Breast epithelium (tissue), 4 donors: Measurements from ENCODE around the gene CEPT1. TPM values are rescaled to one million over a fixed set of nuclear protein-coding genes. Genes with fewer than 3 reads are reported as not detected.

Experiments
- DNase-seq, 2 donors: peaks; one replicate each; pipeline ENCODE4 v3.0.0-alpha.2; 2019; ENCODE audit warnings: low spot score in 2 of 2
- H3K27ac ChIP-seq, 2 donors: fragments of 200-600 bp; sonication (generic) in 1 of 2; one replicate each; pipeline ENCODE4 v1.5.1; 2016 to 2019; ENCODE audit warnings: mild to moderate bottlenecking in 1 of 2
- H3K27me3 ChIP-seq, 2 donors: fragments of 200-600 bp; sonication (generic) in 1 of 2; one replicate each; pipeline versions ENCODE4 v1.5.1 to v1.6.0; 2017 to 2019; ENCODE audit warnings: control low read depth in 1 of 2, mild to moderate bottlenecking in 1 of 2
- H3K36me3 ChIP-seq: fragments of 200-600 bp; one replicate; pipeline ENCODE4 v1.5.1; 2019
- H3K4me1 ChIP-seq, 2 donors: fragments of 200-600 bp; sonication (generic); one replicate each; pipeline ENCODE4 v1.5.1; 2016 to 2019; ENCODE audit warnings: control low read depth in 1 of 2
- H3K4me3 ChIP-seq, 3 donors: fragments of 200-600 bp; sonication (generic); 1 replicate in 2 of 3; 2 replicates in 1 of 3; pipeline ENCODE4 v1.5.1; 2016 to 2019; ENCODE audit warnings: mild to moderate bottlenecking in 3 of 3, moderate library complexity in 2 of 3
- H3K9me3 ChIP-seq, 2 donors: fragments of 200-600 bp; sonication (generic) in 1 of 2; one replicate each; pipeline ENCODE4 v1.5.1; 2016 to 2019; ENCODE audit warnings: control low read depth in 1 of 2
- CTCF ChIP-seq, 3 donors: fragments of 450-650 bp; IDR thresholded peaks; one replicate each; pipeline ENCODE4 v1.5.1; 2016 to 2017; ENCODE audit warnings: antibody characterized with exemption in 3 of 3, mild to moderate bottlenecking in 3 of 3, moderate library complexity in 3 of 3
- POLR2A ChIP-seq: fragments of 450-650 bp; IDR thresholded peaks from one replicate; pipeline ENCODE4 v1.6.1; 2016; ENCODE audit warnings: antibody characterized with exemption, mild to moderate bottlenecking, moderate library complexity
- POLR2AphosphoS5 ChIP-seq, 3 donors: sonication (generic); formaldehyde crosslinking; IDR thresholded peaks; one replicate each; pipeline ENCODE4 v1.6.1; 2017; ENCODE audit warnings: antibody characterized with exemption in 3 of 3
- intact Hi-C: fragments of 100-400 bp; cut with DNase I; formaldehyde crosslinking; loops from one replicate; pipeline ENCODE4 v1.15.1; 2023; ENCODE audit warnings: low total_unique reads
- total RNA-seq, 3 donors: library from RNA; depleted of rRNA; stranded (reverse); fragments of >200 nt; gene quantifications; one replicate each; pipeline ENCODE4 v1.1.0, GENCODE V29; 2016

CEPT1 gene
- total RNA-seq, 3 donors from 2014 or later, result 49.8 to 67.7 (median 62.5) TPM

DNA sequence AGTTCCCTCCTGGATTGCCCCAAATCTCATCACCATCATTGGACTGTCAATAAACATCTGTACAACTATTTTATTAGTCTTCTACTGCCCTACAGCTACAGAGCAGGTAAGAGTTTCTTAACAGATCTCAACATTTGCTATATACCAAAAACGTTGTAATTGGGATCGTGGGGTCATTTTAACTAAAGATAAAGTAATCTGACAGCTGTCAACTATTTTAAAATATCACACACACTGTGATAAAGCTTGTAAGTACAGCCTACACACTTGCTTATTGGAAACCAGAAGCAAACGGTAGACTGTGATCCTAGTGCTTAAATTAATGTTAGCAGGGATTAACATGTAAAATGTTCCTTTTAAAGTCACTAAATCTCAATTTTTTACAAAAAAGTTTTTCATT lies 7.9 kb downstream of the CEPT1 start:
- no peaks in the 10 kb centered on the region for H3K36me3 ChIP-seq
- no peak overlapping the region for H3K27ac ChIP-seq
- no peak for DNase-seq
- no peaks in the 10 kb centered on the region for H3K9me3 ChIP-seq
- no peaks in the 10 kb centered on the region for H3K27me3 ChIP-seq
- H3K4me1 ChIP-seq, result no peaks in the 10 kb centered on the region
- intact Hi-C loops, result loop anchor here (5.0 kb wide), 1 partner anchor 121 kb away; no protein-coding TSS in a partner anchor
- H3K4me3 ChIP-seq, result no peak overlapping the region
- TF ChIP-seq POLR2AphosphoS5 (IDR thresholded peaks at IDR 0.05), result no peak
- TF ChIP-seq CTCF (IDR thresholded peaks at IDR 0.05), result no peak
- no peak for TF ChIP-seq POLR2A

GRCh38 chr1:111148376-111148881 lies 8.4 kb downstream of the CEPT1 start:
- no peaks in the 10 kb centered on the region for H3K36me3 ChIP-seq
- TF ChIP-seq POLR2A (no peak), POLR2AphosphoS5 (IDR thresholded peaks at IDR 0.05) (no peak), CTCF (IDR thresholded peaks at IDR 0.05) (no peak)
- intact Hi-C loops, result loop anchor here (5.0 kb wide), 1 partner anchor 121 kb away; no protein-coding TSS in a partner anchor
- no peaks in the 10 kb centered on the region for H3K9me3 ChIP-seq
- DNase-seq, result no peak
- H3K4me3 ChIP-seq, result no peak overlapping the region
- H3K27me3 ChIP-seq, result no peaks in the 10 kb centered on the region
- H3K27ac ChIP-seq, result no peak overlapping the region
- H3K4me1 ChIP-seq, result no peaks in the 10 kb centered on the region

GRCh38 chr1:111151838-111152237 lies 11.8 kb downstream of the CEPT1 start:
- H3K27me3 ChIP-seq, result no peaks in the 10 kb centered on the region
- H3K9me3 ChIP-seq, result no peaks in the 10 kb centered on the region
- TF ChIP-seq POLR2AphosphoS5 (IDR thresholded peaks at IDR 0.05) (no peak), POLR2A (no peak), CTCF (IDR thresholded peaks at IDR 0.05) (no peak)
- H3K27ac ChIP-seq, result no peak overlapping the region
- no peaks in the 10 kb centered on the region for H3K4me1 ChIP-seq
- H3K36me3 ChIP-seq, result no peaks in the 10 kb centered on the region
- intact Hi-C loops, result no loop called here
- DNase-seq, result no peak
- H3K4me3 ChIP-seq, result no peak overlapping the region

- intact Hi-C loops, result no loop called here
- no peak overlapping the region for H3K4me3 ChIP-seq
- H3K9me3 ChIP-seq, result no peaks in the 10 kb centered on the region
- no peak overlapping the region for H3K27ac ChIP-seq
- H3K4me1 ChIP-seq, result no peaks in the 10 kb centered on the region
- no peak for TF ChIP-seq POLR2AphosphoS5 (IDR thresholded peaks at IDR 0.05)
- TF ChIP-seq CTCF (IDR thresholded peaks at IDR 0.05), result no peak
- TF ChIP-seq POLR2A, result no peak
- no peak for DNase-seq
- no peaks in the 10 kb centered on the region for H3K36me3 ChIP-seq
- H3K27me3 ChIP-seq, result no peaks in the 10 kb centered on the region
Observed at GRCh38 chr1:111154021-111154999, 14.3 kb downstream of the CEPT1 start.

DNA sequence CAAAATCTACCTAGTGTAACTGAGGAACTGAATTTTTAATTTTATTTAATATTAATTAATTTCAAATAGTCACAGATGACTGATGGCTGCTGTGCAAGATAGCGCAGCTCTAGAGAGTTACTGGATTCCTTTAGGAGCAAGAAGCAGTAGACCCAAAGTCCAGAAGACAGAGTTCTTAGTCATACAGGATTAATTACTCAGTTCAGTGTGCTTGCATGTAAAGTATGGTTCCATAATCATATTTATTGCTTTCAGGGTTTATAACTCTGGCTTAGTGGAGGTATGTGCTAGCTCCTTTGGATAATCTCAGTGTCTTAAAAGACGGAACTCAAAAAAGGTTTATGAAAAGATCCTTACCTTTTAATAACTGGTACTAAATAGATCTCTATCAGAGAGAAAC lies 17.4 kb downstream of the CEPT1 start:
- Histone ChIP-seq H3K27me3 (no peaks in the 10 kb centered on the region), H3K27ac (no peak overlapping the region), H3K4me1 (no peaks in the 10 kb centered on the region), H3K36me3 (no peaks in the 10 kb centered on the region), H3K4me3 (no peak overlapping the region), H3K9me3 (no peaks in the 10 kb centered on the region)
- TF ChIP-seq POLR2A (no peak), CTCF (IDR thresholded peaks at IDR 0.05) (no peak), POLR2AphosphoS5 (IDR thresholded peaks at IDR 0.05) (no peak)
- no peak for DNase-seq
- intact Hi-C loops, result no loop called here
